ENCODE measurements around the gene SLC39A11. TPM values are rescaled to one million over a fixed set of nuclear protein-coding genes. Genes with fewer than 3 reads are reported as not detected.

The SLC39A11 gene
- total RNA-seq, 1 donor, result 15.8 TPM

GRCh38 chr17:72702998-72703397, 389.5 kb downstream of the SLC39A11 start:
- H3K4me3 ChIP-seq (ENCODE audit: low read depth, low read length), result no peak overlapping the region
- DNase-seq (ENCODE audit: low read depth), result no peak
- no peak for TF ChIP-seq CTCF (IDR thresholded peaks at IDR 0.05; ENCODE audit: insufficient read depth, low read length)

- TF ChIP-seq CTCF (IDR thresholded peaks at IDR 0.05; ENCODE audit: insufficient read depth, low read length), result no peak
- peak; percentile 72 for DNase-seq (ENCODE audit: low read depth)
- H3K4me3 ChIP-seq (ENCODE audit: low read depth, low read length), result no peak overlapping the region
These were observed 390.3 kb downstream of the SLC39A11 start for GRCh38 chr17:72702136-72702735.

GRCh38 chr17:72700226-72700625, 392.3 kb downstream of the SLC39A11 start:
- TF ChIP-seq CTCF (IDR thresholded peaks at IDR 0.05; ENCODE audit: insufficient read depth, low read length), result no peak
- no peak overlapping the region for H3K4me3 ChIP-seq (ENCODE audit: low read depth, low read length)
- DNase-seq (ENCODE audit: low read depth), result no peak

- H3K4me3 ChIP-seq (ENCODE audit: low read depth, low read length), result no peak overlapping the region
- DNase-seq (ENCODE audit: low read depth), result peak; percentile 43
- no peak for TF ChIP-seq CTCF (IDR thresholded peaks at IDR 0.05; ENCODE audit: insufficient read depth, low read length)
These were observed 392.9 kb downstream of the SLC39A11 start for GRCh38 chr17:72699545-72699944.

GRCh38 chr17:72697602-72698146, 394.8 kb downstream of the SLC39A11 start:
- TF ChIP-seq CTCF (IDR thresholded peaks at IDR 0.05; ENCODE audit: insufficient read depth, low read length), result no peak
- H3K4me3 ChIP-seq (ENCODE audit: low read depth, low read length), result no peak overlapping the region
- DNase-seq (ENCODE audit: low read depth), result no peak

GRCh38 chr17:72696721-72697120, 395.8 kb downstream of the SLC39A11 start:
- no peak for DNase-seq (ENCODE audit: low read depth)
- no peak for TF ChIP-seq CTCF (IDR thresholded peaks at IDR 0.05; ENCODE audit: insufficient read depth, low read length)
- H3K4me3 ChIP-seq (ENCODE audit: low read depth, low read length), result no peak overlapping the region

- TF ChIP-seq CTCF (IDR thresholded peaks at IDR 0.05; ENCODE audit: insufficient read depth, low read length), result no peak
These were observed 396.3 kb downstream of the SLC39A11 start for GRCh38 chr17:72696156-72696555.

More at GRCh38 chr17:72696156-72696555, 396.3 kb downstream of the SLC39A11 start:
- H3K4me3 ChIP-seq (ENCODE audit: low read depth, low read length), result no peak overlapping the region
- DNase-seq (ENCODE audit: low read depth), result no peak

All from fibroblast of the aortic adventitia (primary cell).